K562 (cell line): ENCODE results near the gene TXN. TPM values are rescaled to one million over a fixed set of nuclear protein-coding genes. Genes with fewer than 3 reads are reported as not detected.
A peak's percentile ranks its signal among the peaks of the same experiment; 100 is the strongest.

Experiments used
- CREB3L1 ChIP-seq: fragments of 450-650 bp; IDR thresholded peaks from 2 replicates; pipeline ENCODE4 v1.6.1; 2014; ENCODE audit warnings: low read depth, mild to moderate bottlenecking, moderate library complexity, borderline replicate concordance
- DLX4 ChIP-seq: fragments of 250-450 bp; sonication (Bioruptor Pico); IDR thresholded peaks from 2 replicates; pipeline ENCODE4 v1.6.1; 2021; ENCODE audit warnings: mild to moderate bottlenecking
- ELK3 ChIP-seq: fragments of 450-650 bp; formaldehyde crosslinking; IDR thresholded peaks from 2 replicates; pipeline ENCODE4 v1.4.0; 2020; ENCODE audit warnings: mild to moderate bottlenecking
- EZH2 ChIP-seq: IDR thresholded peaks from 2 replicates; pipeline ENCODE4 v1.6.1; 2012; ENCODE audit warnings: low read depth, mild to moderate bottlenecking, inconsistent platforms, low read length, borderline replicate concordance
- FOXK1 ChIP-seq: sonication (generic); formaldehyde crosslinking; IDR thresholded peaks from 2 replicates; pipeline ENCODE4 v1.8.0; 2022; ENCODE audit warnings: missing genetic modification reagents, mild to moderate bottlenecking, borderline replicate concordance
- GATAD2A ChIP-seq: fragments of 450-650 bp; IDR thresholded peaks from 2 replicates; pipeline ENCODE4 v1.6.1; 2017
- JUNB ChIP-seq: fragments of 450-650 bp; formaldehyde crosslinking; conservative IDR thresholded peaks from 2 replicates; pipeline ENCODE4 v1.4.0; 2020; ENCODE audit warnings: mild to moderate bottlenecking
- KDM1A ChIP-seq, 2 experiments: fragments of 450-650 bp; IDR thresholded peaks; 2 replicates each; pipeline ENCODE4 v1.6.1; 2016; ENCODE audit warnings: mild to moderate bottlenecking in 2 of 2
- MYC ChIP-seq, 2 experiments: fragments of 250-450 bp in 1 of 2; sonication (Bioruptor Pico) in 1 of 2; IDR thresholded peaks; 2 replicates each; pipeline versions ENCODE4 v1.5.1 to v1.6.1; 2012 to 2021; ENCODE audit warnings: low read depth in 2 of 2, borderline replicate concordance in 1 of 2, improper control_type of control experiment in 1 of 2, low read length in 1 of 2, mild to moderate bottlenecking in 1 of 2, moderate library complexity in 1 of 2
- PHB2 ChIP-seq: fragments of 450-650 bp; IDR thresholded peaks from 2 replicates; pipeline ENCODE4 v1.6.1; 2017; ENCODE audit warnings: low read depth
- RCOR1 ChIP-seq, 2 experiments: IDR thresholded peaks; 2 replicates each; pipeline ENCODE4 v1.6.1; 2012; ENCODE audit warnings: low read depth in 2 of 2, low read length in 2 of 2, borderline replicate concordance in 1 of 2, improper control_type of control experiment in 1 of 2
- SMARCA4 ChIP-seq: fragments of 450-650 bp; IDR thresholded peaks from 2 replicates; pipeline ENCODE4 v1.6.1; 2016
- SMARCE1 ChIP-seq: fragments of 450-650 bp; IDR thresholded peaks from 2 replicates; pipeline ENCODE4 v1.7.1; 2016; ENCODE audit warnings: mild to moderate bottlenecking
- TCF7 ChIP-seq: sonication (generic); IDR thresholded peaks from 2 replicates; pipeline ENCODE4 v1.6.1; 2016; ENCODE audit warnings: antibody characterized with exemption, borderline replicate concordance
- THAP7 ChIP-seq: fragments of 250-450 bp; sonication (Bioruptor Pico); IDR thresholded peaks from 2 replicates; pipeline ENCODE4 v1.5.0; 2021
- ZBTB26 ChIP-seq: fragments of 450-650 bp; formaldehyde crosslinking; IDR thresholded peaks from 2 replicates; pipeline ENCODE4 v1.4.0; 2022; ENCODE audit warnings: missing genetic modification characterization
- ZBTB5 ChIP-seq: fragments of 450-650 bp; IDR thresholded peaks from 2 replicates; pipeline ENCODE4 v1.6.1; 2017; ENCODE audit warnings: antibody characterized with exemption
- ZNF197 ChIP-seq: fragments of 200-800 bp; sonication (Bioruptor generic); IDR thresholded peaks from 2 replicates; pipeline ENCODE4 v1.6.1; 2016; ENCODE audit warnings: low read depth, missing genetic modification characterization, missing compliant biosample characterization
- ZNF507 ChIP-seq: conservative IDR thresholded peaks from 2 replicates; pipeline ENCODE4 v1.6.1; 2017; ENCODE audit warnings: missing genetic modification characterization, missing compliant biosample characterization
- ZNF696 ChIP-seq: fragments of 250-450 bp; sonication (Bioruptor Pico); conservative IDR thresholded peaks from 2 replicates; pipeline ENCODE4 v1.4.0; 2020; ENCODE audit warnings: mild to moderate bottlenecking, moderate library complexity
- ZNF764 ChIP-seq: fragments of 250-450 bp; sonication (Bioruptor Pico); IDR thresholded peaks from 2 replicates; pipeline ENCODE4 v1.4.0; 2020; ENCODE audit warnings: low read depth, mild to moderate bottlenecking, moderate library complexity
- ZNF79 ChIP-seq: fragments of 250-450 bp; sonication (Bioruptor Pico); IDR thresholded peaks from 2 replicates; pipeline ENCODE4 v1.4.0; 2020; ENCODE audit warnings: low read depth, mild to moderate bottlenecking, moderate library complexity
- polyA plus RNA-seq, 8 experiments: library from polyadenylated mRNA; depleted of rRNA in 4 of 8; stranded (reverse) in 5 of 8; unstranded in 3 of 8; fragments of >200 nt; fragmentation: Nextera tagmentation in 2 of 8; fragmentation: Illumina TruSeq in 1 of 8; extraction: Ambion mirVana in 2 of 8; extraction: Trizol in 1 of 8; gene quantifications; 2 replicates each; pipeline versions ENCODE4 v1.2.1 to v1.2.3, GENCODE V29; 2011 to 2014; ENCODE audit warnings: inconsistent platforms in 1 of 8, missing spikeins in 1 of 8
- total RNA-seq, 7 experiments: library from RNA; depleted of rRNA in 6 of 7; stranded (reverse); fragments of >200 nt in 6 of 7; fragmentation: Illumina TruSeq in 2 of 7; extraction: Trizol in 2 of 7; gene quantifications; 2 replicates each; pipeline versions ENCODE4 v1.2.1 to v1.2.3, GENCODE V29; 2011 to 2021; ENCODE audit warnings: low replicate concordance in 1 of 7

The TXN gene
- total and polyA plus RNA-seq, 9 of the 15 experiments (the other 6 are each of a cell fraction or from before 2014, with no cell fraction given) = 272 to 1,596 (median 514) TPM

GRCh38 chr9:110256380-110257096 lies at the start of gene TXN (continued):
- no peak for TF ChIP-seq FOXK1 (CRISPR knock-in tag)
- no peak for TF ChIP-seq GATAD2A
- TF ChIP-seq ZNF507 = no peak
- TF ChIP-seq ZNF197 (CRISPR knock-in tag) = no peak
- no peak for TF ChIP-seq ZBTB26 (CRISPR knock-in tag)
- TF ChIP-seq CREB3L1 = peak; percentile 91
- no peak for TF ChIP-seq ZBTB5
- no peak for TF ChIP-seq ZNF764 (CRISPR knock-in tag)
- TF ChIP-seq ZNF696 (CRISPR knock-in tag) = no peak
- TF ChIP-seq THAP7 (CRISPR knock-in tag) = no peak
- TF ChIP-seq ELK3 (CRISPR knock-in tag) = no peak
- no peak for TF ChIP-seq JUNB (CRISPR knock-in tag)
- no peak for TF ChIP-seq TCF7
- no peak for TF ChIP-seq EZH2
- TF ChIP-seq PHB2 = no peak
- peak; percentile 93 for TF ChIP-seq MYC (IDR thresholded peaks at IDR 0.05; ENCODE audit: low read depth, low read length)
- peak; percentile 68; the same call in 1 of the 2 replicates for TF ChIP-seq MYC (CRISPR knock-in tag; IDR thresholded peaks at IDR 0.05; ENCODE audit: borderline replicate concordance, low read depth)
- no peak for TF ChIP-seq DLX4 (CRISPR knock-in tag)
- TF ChIP-seq RCOR1 (IDR thresholded peaks at IDR 0.05; ENCODE audit: borderline replicate concordance in 1 of 2, low read depth in 2 of 2, low read length in 2 of 2) = peak in 1 of 2 experiments; percentile 50; a peak in 2 of 4 replicates
- TF ChIP-seq ZNF79 = no peak
- TF ChIP-seq SMARCA4 = peak; percentile 79
- peak; percentile 65 for TF ChIP-seq SMARCE1
- TF ChIP-seq KDM1A (IDR thresholded peaks at IDR 0.05) = no peak
